HG02610 (cell line): Measurements from ENCODE around the gene RILPL1.
A peak's percentile ranks its signal among the peaks of the same experiment; 100 is the strongest.
"Not testable (repeated sequence)": the region's sequence is repeated elsewhere in the genome, so short reads cannot be mapped to it uniquely, and the experiment has no call there.

Experiments used
- ATAC-seq: cut with Tn5 transposase; IDR thresholded peaks from one replicate; pipeline ENCODE4 v1.9.1; 2021; ENCODE audit warnings: mild to moderate bottlenecking, moderate library complexity; ENCODE audit not compliant: unreplicated experiment

The RILPL1 gene

GRCh38 chr12:123471374-123472068 lies 62.0 kb downstream of the RILPL1 start:
- ATAC-seq: no peak

- ATAC-seq: no peak
Observed at GRCh38 chr12:123469978-123470377, 63.5 kb downstream of the RILPL1 start.

GRCh38 chr12:123468786-123469185 lies 64.7 kb downstream of the RILPL1 start:
- ATAC-seq: peak; percentile 50

GRCh38 chr12:123465084-123465483 lies 68.4 kb downstream of the RILPL1 start:
- ATAC-seq: no peak

- not testable (repeated sequence) for ATAC-seq
Observed at GRCh38 chr12:123463174-123463573, 70.3 kb downstream of the RILPL1 start.

GRCh38 chr12:123457980-123458779 lies 75.3 kb downstream of the RILPL1 start, which contains the start of gene SNRNP35:
SNRNP35 (plus strand) TSS chr12:123458139; CDS start chr12:123465541, 7,402 bp downstream.
- ATAC-seq: no peak

GRCh38 chr12:123453165-123453564 lies 80.4 kb downstream of the RILPL1 start:
- no peak for ATAC-seq

- not testable (repeated sequence) for ATAC-seq
Observed at GRCh38 chr12:123452276-123452550, 81.3 kb downstream of the RILPL1 start.

- no peak for ATAC-seq
Observed at GRCh38 chr12:123450636-123451035, 82.9 kb downstream of the RILPL1 start.

- ATAC-seq: no peak
Observed at GRCh38 chr12:123449856-123450255, 83.7 kb downstream of the RILPL1 start.

- no peak for ATAC-seq
Observed at GRCh38 chr12:123449249-123449733, 84.2 kb downstream of the RILPL1 start.

GRCh38 chr12:123446333-123446713 lies 87.2 kb downstream of the RILPL1 start:
- ATAC-seq: no peak

GRCh38 chr12:123445388-123446332 lies 87.9 kb downstream of the RILPL1 start:
- ATAC-seq: no peak

- ATAC-seq: no peak
Observed at GRCh38 chr12:123444092-123445026, 89.2 kb downstream of the RILPL1 start.

GRCh38 chr12:123442774-123443173 lies 90.7 kb downstream of the RILPL1 start:
- ATAC-seq: no peak

GRCh38 chr12:123441523-123442164 lies 91.9 kb downstream of the RILPL1 start:
- ATAC-seq: peak; percentile 36

GRCh38 chr12:123436017-123436964 lies 97.2 kb downstream of the RILPL1 start, which contains the start of gene RILPL2:
RILPL2 (minus strand) TSS chr12:123436684; CDS start chr12:123436420, 264 bp downstream.
- peak; percentile 74 for ATAC-seq

- no peak for ATAC-seq
Observed at GRCh38 chr12:123435636-123436016, 97.9 kb downstream of the RILPL1 start.
